ENCODE results near the gene CACFD1. TPM values are rescaled to one million over a fixed set of nuclear protein-coding genes. Genes with fewer than 3 reads are reported as not detected.

Gene CACFD1
- total and polyA plus RNA-seq, 2 of the 13 experiments (the other 11 are each of a cell fraction or from before 2014, with no cell fraction given): 13.8 to 14.6 TPM

GRCh38 chr9:133506653-133507038 is 46.9 kb downstream of the CACFD1 start (continued):
- TF ChIP-seq, protein P1, sequence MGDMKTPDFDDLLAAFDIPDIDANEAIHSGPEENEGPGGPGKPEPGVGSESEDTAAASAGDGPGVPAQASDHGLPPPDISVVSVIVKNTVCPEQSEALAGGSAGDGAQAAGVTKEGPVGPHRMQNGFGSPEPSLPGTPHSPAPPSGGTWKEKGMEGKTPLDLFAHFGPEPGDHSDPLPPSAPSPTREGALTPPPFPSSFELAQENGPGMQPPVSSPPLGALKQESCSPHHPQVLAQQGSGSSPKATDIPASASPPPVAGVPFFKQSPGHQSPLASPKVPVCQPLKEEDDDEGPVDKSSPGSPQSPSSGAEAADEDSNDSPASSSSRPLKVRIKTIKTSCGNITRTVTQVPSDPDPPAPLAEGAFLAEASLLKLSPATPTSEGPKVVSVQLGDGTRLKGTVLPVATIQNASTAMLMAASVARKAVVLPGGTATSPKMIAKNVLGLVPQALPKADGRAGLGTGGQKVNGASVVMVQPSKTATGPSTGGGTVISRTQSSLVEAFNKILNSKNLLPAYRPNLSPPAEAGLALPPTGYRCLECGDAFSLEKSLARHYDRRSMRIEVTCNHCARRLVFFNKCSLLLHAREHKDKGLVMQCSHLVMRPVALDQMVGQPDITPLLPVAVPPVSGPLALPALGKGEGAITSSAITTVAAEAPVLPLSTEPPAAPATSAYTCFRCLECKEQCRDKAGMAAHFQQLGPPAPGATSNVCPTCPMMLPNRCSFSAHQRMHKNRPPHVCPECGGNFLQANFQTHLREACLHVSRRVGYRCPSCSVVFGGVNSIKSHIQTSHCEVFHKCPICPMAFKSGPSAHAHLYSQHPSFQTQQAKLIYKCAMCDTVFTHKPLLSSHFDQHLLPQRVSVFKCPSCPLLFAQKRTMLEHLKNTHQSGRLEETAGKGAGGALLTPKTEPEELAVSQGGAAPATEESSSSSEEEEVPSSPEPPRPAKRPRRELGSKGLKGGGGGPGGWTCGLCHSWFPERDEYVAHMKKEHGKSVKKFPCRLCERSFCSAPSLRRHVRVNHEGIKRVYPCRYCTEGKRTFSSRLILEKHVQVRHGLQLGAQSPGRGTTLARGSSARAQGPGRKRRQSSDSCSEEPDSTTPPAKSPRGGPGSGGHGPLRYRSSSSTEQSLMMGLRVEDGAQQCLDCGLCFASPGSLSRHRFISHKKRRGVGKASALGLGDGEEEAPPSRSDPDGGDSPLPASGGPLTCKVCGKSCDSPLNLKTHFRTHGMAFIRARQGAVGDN (CRISPR knock-in tag; IDR thresholded peaks at IDR 0.05): peak; percentile 98
- TF ChIP-seq MXI1 (IDR thresholded peaks at IDR 0.05; ENCODE audit: borderline replicate concordance, low read depth, low read length) (0 out of 3 replicates have a peak, but pooled peaks have one; percentile 41), RFXAP (CRISPR knock-in tag; IDR thresholded peaks at IDR 0.05; ENCODE audit: borderline replicate concordance) (peak; percentile 89), POGZ (CRISPR knock-in tag; IDR thresholded peaks at IDR 0.05) (peak; percentile 17), ASH2L (IDR thresholded peaks at IDR 0.05; ENCODE audit: insufficient read length, low read depth, low read length) (peak; percentile 54), IKZF1 (IDR thresholded peaks at IDR 0.05) (no peak), TAF1 (CRISPR knock-in tag; IDR thresholded peaks at IDR 0.05) (peak; percentile 18; the same call in 1 of the 2 replicates), ZNF17 (CRISPR knock-in tag; IDR thresholded peaks at IDR 0.05) (no peak), TOPORS (CRISPR knock-in tag; IDR thresholded peaks at IDR 0.05) (0 out of 2 replicates have a peak, but pooled peaks have one; percentile 36), ZNF598 (CRISPR knock-in tag; IDR thresholded peaks at IDR 0.05; ENCODE audit: borderline replicate concordance) (no peak), ZSCAN9 (CRISPR knock-in tag; IDR thresholded peaks at IDR 0.05; ENCODE audit: borderline replicate concordance) (peak; percentile 65; the same call in 1 of the 2 replicates), DNMT3B (CRISPR knock-in tag; conservative IDR thresholded peaks at IDR 0.05) (no peak)
- TF ChIP-seq, protein P2, sequence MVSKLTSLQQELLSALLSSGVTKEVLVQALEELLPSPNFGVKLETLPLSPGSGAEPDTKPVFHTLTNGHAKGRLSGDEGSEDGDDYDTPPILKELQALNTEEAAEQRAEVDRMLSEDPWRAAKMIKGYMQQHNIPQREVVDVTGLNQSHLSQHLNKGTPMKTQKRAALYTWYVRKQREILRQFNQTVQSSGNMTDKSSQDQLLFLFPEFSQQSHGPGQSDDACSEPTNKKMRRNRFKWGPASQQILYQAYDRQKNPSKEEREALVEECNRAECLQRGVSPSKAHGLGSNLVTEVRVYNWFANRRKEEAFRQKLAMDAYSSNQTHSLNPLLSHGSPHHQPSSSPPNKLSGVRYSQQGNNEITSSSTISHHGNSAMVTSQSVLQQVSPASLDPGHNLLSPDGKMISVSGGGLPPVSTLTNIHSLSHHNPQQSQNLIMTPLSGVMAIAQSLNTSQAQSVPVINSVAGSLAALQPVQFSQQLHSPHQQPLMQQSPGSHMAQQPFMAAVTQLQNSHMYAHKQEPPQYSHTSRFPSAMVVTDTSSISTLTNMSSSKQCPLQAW (CRISPR knock-in tag; IDR thresholded peaks at IDR 0.05): peak; percentile 79
- TF ChIP-seq, protein P3, sequence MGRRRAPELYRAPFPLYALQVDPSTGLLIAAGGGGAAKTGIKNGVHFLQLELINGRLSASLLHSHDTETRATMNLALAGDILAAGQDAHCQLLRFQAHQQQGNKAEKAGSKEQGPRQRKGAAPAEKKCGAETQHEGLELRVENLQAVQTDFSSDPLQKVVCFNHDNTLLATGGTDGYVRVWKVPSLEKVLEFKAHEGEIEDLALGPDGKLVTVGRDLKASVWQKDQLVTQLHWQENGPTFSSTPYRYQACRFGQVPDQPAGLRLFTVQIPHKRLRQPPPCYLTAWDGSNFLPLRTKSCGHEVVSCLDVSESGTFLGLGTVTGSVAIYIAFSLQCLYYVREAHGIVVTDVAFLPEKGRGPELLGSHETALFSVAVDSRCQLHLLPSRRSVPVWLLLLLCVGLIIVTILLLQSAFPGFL (CRISPR knock-in tag; IDR thresholded peaks at IDR 0.05): no peak
- TF ChIP-seq, protein P4, sequence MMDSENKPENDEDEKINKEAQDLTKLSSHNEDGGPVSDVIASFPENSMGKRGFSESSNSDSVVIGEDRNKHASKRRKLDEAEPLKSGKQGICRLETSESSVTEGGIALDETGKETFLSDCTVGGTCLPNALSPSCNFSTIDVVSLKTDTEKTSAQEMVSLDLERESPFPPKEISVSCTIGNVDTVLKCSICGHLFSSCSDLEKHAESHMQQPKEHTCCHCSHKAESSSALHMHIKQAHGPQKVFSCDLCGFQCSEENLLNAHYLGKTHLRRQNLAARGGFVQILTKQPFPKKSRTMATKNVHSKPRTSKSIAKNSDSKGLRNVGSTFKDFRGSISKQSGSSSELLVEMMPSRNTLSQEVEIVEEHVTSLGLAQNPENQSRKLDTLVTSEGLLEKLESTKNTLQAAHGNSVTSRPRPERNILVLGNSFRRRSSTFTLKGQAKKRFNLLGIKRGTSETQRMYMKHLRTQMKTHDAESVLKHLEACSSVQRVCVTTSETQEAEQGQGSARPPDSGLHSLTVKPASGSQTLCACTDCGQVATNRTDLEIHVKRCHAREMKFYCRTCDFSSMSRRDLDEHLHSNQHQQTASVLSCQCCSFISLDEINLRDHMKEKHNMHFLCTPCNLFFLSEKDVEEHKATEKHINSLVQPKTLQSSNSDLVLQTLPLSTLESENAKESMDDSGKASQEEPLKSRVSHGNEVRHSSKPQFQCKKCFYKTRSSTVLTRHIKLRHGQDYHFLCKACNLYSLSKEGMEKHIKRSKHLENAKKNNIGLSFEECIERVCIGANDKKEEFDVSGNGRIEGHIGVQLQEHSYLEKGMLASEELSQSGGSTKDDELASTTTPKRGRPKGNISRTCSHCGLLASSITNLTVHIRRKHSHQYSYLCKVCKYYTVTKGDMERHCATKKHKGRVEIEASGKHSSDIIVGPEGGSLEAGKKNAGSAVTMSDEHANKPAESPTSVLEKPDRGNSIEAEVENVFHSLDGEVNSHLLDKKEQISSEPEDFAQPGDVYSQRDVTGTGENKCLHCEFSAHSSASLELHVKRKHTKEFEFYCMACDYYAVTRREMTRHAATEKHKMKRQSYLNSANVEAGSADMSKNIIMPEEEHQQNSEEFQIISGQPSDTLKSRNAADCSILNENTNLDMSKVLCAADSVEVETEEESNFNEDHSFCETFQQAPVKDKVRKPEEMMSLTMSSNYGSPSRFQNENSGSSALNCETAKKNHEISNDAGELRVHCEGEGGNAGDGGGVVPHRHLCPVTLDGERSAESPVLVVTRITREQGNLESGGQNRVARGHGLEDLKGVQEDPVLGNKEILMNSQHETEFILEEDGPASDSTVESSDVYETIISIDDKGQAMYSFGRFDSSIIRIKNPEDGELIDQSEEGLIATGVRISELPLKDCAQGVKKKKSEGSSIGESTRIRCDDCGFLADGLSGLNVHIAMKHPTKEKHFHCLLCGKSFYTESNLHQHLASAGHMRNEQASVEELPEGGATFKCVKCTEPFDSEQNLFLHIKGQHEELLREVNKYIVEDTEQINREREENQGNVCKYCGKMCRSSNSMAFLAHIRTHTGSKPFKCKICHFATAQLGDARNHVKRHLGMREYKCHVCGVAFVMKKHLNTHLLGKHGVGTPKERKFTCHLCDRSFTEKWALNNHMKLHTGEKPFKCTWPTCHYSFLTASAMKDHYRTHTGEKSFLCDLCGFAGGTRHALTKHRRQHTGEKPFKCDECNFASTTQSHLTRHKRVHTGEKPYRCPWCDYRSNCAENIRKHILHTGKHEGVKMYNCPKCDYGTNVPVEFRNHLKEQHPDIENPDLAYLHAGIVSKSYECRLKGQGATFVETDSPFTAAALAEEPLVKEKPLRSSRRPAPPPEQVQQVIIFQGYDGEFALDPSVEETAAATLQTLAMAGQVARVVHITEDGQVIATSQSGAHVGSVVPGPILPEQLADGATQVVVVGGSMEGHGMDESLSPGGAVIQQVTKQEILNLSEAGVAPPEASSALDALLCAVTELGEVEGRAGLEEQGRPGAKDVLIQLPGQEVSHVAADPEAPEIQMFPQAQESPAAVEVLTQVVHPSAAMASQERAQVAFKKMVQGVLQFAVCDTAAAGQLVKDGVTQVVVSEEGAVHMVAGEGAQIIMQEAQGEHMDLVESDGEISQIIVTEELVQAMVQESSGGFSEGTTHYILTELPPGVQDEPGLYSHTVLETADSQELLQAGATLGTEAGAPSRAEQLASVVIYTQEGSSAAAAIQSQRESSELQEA (CRISPR knock-in tag; IDR thresholded peaks at IDR 0.05; ENCODE audit: not compliant biosample characterization): no peak

Measured in HepG2 (cell line).